Hippocampal formation (tissue), 2 donors: ENCODE results near the gene CPA3.

Experiments
- DNase-seq, 2 donors: peaks; one replicate each; lab custom pipeline; 2025; lab: John Stamatoyannopoulos, UW

CPA3 gene

GRCh38 chr3:148865049-148865448 lies at the start of gene CPA3:
Gene CPA3, plus strand, starts transcription at chr3:148865296. Its CDS starts 12 bp downstream, at chr3:148865308.
- no peak for DNase-seq

GRCh38 chr3:148815316-148816110 lies 49.6 kb upstream of the CPA3 start:
- peak in 1 of 2 donors; percentile 3 for DNase-seq

- DNase-seq, result no peak
Observed at GRCh38 chr3:148816427-148816826, 48.7 kb upstream of the CPA3 start.

GRCh38 chr3:148816981-148817525 lies 48.0 kb upstream of the CPA3 start:
- no peak for DNase-seq

- DNase-seq, result no peak
Observed at GRCh38 chr3:148820361-148821245, 44.5 kb upstream of the CPA3 start.

GRCh38 chr3:148823026-148823425 lies 42.1 kb upstream of the CPA3 start:
- DNase-seq, result no peak

GRCh38 chr3:148825476-148825875 lies 39.6 kb upstream of the CPA3 start:
- DNase-seq, result no peak

- no peak for DNase-seq
Observed at GRCh38 chr3:148827585-148827984, 37.5 kb upstream of the CPA3 start, which contains the start of gene CPB1. Gene CPB1, plus strand, starts transcription at chr3:148827811. Its CDS starts 13 bp downstream, at chr3:148827824.

GRCh38 chr3:148828136-148828690 lies 36.9 kb upstream of the CPA3 start:
- no peak for DNase-seq

GRCh38 chr3:148829926-148830325 lies 35.2 kb upstream of the CPA3 start:
- DNase-seq, result no peak

GRCh38 chr3:148833223-148833622 lies 31.9 kb upstream of the CPA3 start:
- DNase-seq, result no peak

GRCh38 chr3:148839805-148840204 lies 25.3 kb upstream of the CPA3 start:
- DNase-seq, result no peak

- DNase-seq, result no peak
Observed at GRCh38 chr3:148840451-148840850, 24.6 kb upstream of the CPA3 start.

GRCh38 chr3:148845756-148846395 lies 19.2 kb upstream of the CPA3 start:
- no peak for DNase-seq

GRCh38 chr3:148847351-148847750 lies 17.7 kb upstream of the CPA3 start:
- DNase-seq, result no peak

- DNase-seq, result no peak
Observed at GRCh38 chr3:148848410-148848809, 16.7 kb upstream of the CPA3 start.

- DNase-seq, result no peak
Observed at GRCh38 chr3:148852271-148852992, 12.7 kb upstream of the CPA3 start.

GRCh38 chr3:148853076-148853475 lies 12.0 kb upstream of the CPA3 start:
- no peak for DNase-seq

- no peak for DNase-seq
Observed at GRCh38 chr3:148854061-148854460, 11.0 kb upstream of the CPA3 start.

- no peak for DNase-seq
Observed at GRCh38 chr3:148856384-148856783, 8.7 kb upstream of the CPA3 start.

- DNase-seq, result no peak
Observed at GRCh38 chr3:148857316-148857715, 7.8 kb upstream of the CPA3 start.
